ENCODE results near the gene DAAM2.

DNA sequence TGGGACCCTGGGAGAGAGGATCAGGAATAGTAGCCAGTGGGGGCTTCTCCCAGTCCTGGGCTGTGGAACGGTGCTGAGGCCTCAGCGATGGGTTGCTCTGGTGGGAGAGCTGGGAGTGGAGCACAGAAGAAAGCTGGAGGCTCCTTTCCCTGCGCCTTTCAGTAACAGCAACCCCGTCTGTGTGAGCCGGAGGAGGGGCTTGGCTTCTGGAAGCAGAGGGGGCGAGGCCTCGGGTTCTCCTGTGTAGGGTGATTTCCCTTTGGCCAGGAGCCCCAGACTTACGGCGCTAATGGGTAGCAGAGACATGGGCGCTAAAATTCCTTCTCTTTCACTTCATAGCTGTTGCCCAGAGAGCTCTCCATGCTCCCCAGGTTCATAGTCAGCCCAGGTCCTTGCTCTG is 55.0 kb downstream of the DAAM2 start:
- TF ChIP-seq ZNF274 (IDR thresholded peaks at IDR 0.05; ENCODE audit: low read depth, low read length) (no peak), SUZ12 (IDR thresholded peaks at IDR 0.05; ENCODE audit: extremely low read depth, insufficient read depth, insufficient read length) (no peak)

Data from NT2/D1 (cell line).